HG02763 (cell line): Measurements from ENCODE around the gene ARID3C.
"Not testable (repeated sequence)": the region's sequence is repeated elsewhere in the genome, so short reads cannot be mapped to it uniquely, and the experiment has no call there.

ENCODE experiments used
- ATAC-seq: cut with Tn5 transposase; IDR thresholded peaks from one replicate; pipeline ENCODE4 v1.9.1; 2021; ENCODE audit warnings: mild to moderate bottlenecking, moderate library complexity; ENCODE audit not compliant: unreplicated experiment

The ARID3C gene

GRCh38 chr9:34653151-34654072 lies 24.5 kb upstream of the ARID3C start:
- no peak for ATAC-seq

GRCh38 chr9:34652602-34653000 lies 23.7 kb upstream of the ARID3C start:
- no peak for ATAC-seq

GRCh38 chr9:34651876-34652601 lies 23.2 kb upstream of the ARID3C start, which contains the start of gene IL11RA:
TSS of gene IL11RA (plus strand) at chr9:34652185. CDS start at chr9:34655218, 3,033 bp downstream.
- ATAC-seq: no peak

- ATAC-seq: no peak
These were observed 22.5 kb upstream of the ARID3C start for GRCh38 chr9:34651321-34651720.

GRCh38 chr9:34650816-34651215 lies 21.9 kb upstream of the ARID3C start:
- no peak for ATAC-seq

- ATAC-seq: no peak
These were observed 19.8 kb upstream of the ARID3C start for GRCh38 chr9:34648673-34649072.

GRCh38 chr9:34647651-34648050 lies 18.8 kb upstream of the ARID3C start:
- ATAC-seq: no peak

GRCh38 chr9:34647084-34647403 lies 18.2 kb upstream of the ARID3C start:
- no peak for ATAC-seq

- ATAC-seq: peak; percentile 80
These were observed 17.6 kb upstream of the ARID3C start, which contains the start of gene GALT for GRCh38 chr9:34646211-34647083. TSS of gene GALT (plus strand) at chr9:34646675. CDS start at chr9:34646705, 30 bp downstream.

- ATAC-seq: no peak
These were observed 16.0 kb upstream of the ARID3C start for GRCh38 chr9:34644766-34645314.

GRCh38 chr9:34642679-34643078 lies 13.8 kb upstream of the ARID3C start:
- no peak for ATAC-seq

GRCh38 chr9:34639322-34639721 lies 10.5 kb upstream of the ARID3C start:
- ATAC-seq: not testable (repeated sequence)

GRCh38 chr9:34638138-34638445 lies 9.2 kb upstream of the ARID3C start:
- no peak for ATAC-seq

- ATAC-seq: peak; percentile 92
These were observed 8.7 kb upstream of the ARID3C start, which contains the start of gene SIGMAR1 for GRCh38 chr9:34637356-34638137. TSS of gene SIGMAR1 (minus strand) at chr9:34637787. CDS start at chr9:34637697, 90 bp downstream.

- no peak for ATAC-seq
These were observed 8.0 kb upstream of the ARID3C start for GRCh38 chr9:34636791-34637355.

GRCh38 chr9:34635556-34635955 lies 6.7 kb upstream of the ARID3C start:
- no peak for ATAC-seq

- no peak for ATAC-seq
These were observed 5.8 kb upstream of the ARID3C start for GRCh38 chr9:34634551-34635248.

- ATAC-seq: no peak
These were observed 5.1 kb upstream of the ARID3C start for GRCh38 chr9:34633851-34634550.
